Sigmoid colon (tissue), 4 donors: ENCODE measurements around the gene RTBDN.

ENCODE experiments used
- CTCF ChIP-seq, 4 experiments: fragments of 450-650 bp in 3 of 4; fragments of 200-600 bp in 1 of 4; IDR thresholded peaks; one replicate each; pipeline ENCODE4 v1.5.1; 2016 to 2019; ENCODE audit warnings: antibody characterized with exemption in 4 of 4, mild to moderate bottlenecking in 3 of 4, moderate library complexity in 2 of 4
- EP300 ChIP-seq, 4 donors: sonication (generic); formaldehyde crosslinking; IDR thresholded peaks; one replicate each; pipeline ENCODE4 v1.6.1; 2017; ENCODE audit warnings: antibody characterized with exemption in 4 of 4
- POLR2A ChIP-seq, 2 donors: fragments of 450-650 bp; IDR thresholded peaks; one replicate each; pipeline ENCODE4 v1.6.1; 2016; ENCODE audit warnings: antibody characterized with exemption in 2 of 2, mild to moderate bottlenecking in 2 of 2, moderate library complexity in 2 of 2
- POLR2AphosphoS5 ChIP-seq, 4 donors: sonication (generic); formaldehyde crosslinking; IDR thresholded peaks; one replicate each; pipeline ENCODE4 v1.6.1; 2017; ENCODE audit warnings: antibody characterized with exemption in 4 of 4

GRCh38 chr19:12882589-12882988, 48.2 kb upstream of the RTBDN start:
- TF ChIP-seq CTCF (IDR thresholded peaks at IDR 0.05) (no peak), POLR2A (IDR thresholded peaks at IDR 0.05) (no peak), POLR2AphosphoS5 (IDR thresholded peaks at IDR 0.05) (no peak), EP300 (IDR thresholded peaks at IDR 0.05) (no peak)
